ENCODE measurements around the gene RGS16.
A peak's percentile ranks its signal among the peaks of the same experiment; 100 is the strongest.

Gene RGS16

GRCh38 chr1:182602935-182603645 is 1.1 kb downstream of the RGS16 start:
- H3K27ac ChIP-seq, result peak overlapping the region in 1 of 2 donors; percentile 82
- no peak for DNase-seq (ENCODE audit: low spot score)
- no peak for TF ChIP-seq CTCF (IDR thresholded peaks at IDR 0.05)
- H3K4me3 ChIP-seq, result peak overlapping the region; percentile 79

GRCh38 chr1:182601913-182602312 is 2.3 kb downstream of the RGS16 start:
- Histone ChIP-seq H3K27ac (peak overlapping the region in 1 of 2 donors; percentile 6), H3K4me3 (peak overlapping the region; percentile 11)
- DNase-seq (ENCODE audit: low spot score), result no peak

GRCh38 chr1:182601416-182601786 is 2.8 kb downstream of the RGS16 start:
- peak; percentile 60 for TF ChIP-seq CTCF (IDR thresholded peaks at IDR 0.05)

More at GRCh38 chr1:182601913-182602312, 2.3 kb downstream of the RGS16 start:
- TF ChIP-seq CTCF (IDR thresholded peaks at IDR 0.05), result no peak

GRCh38 chr1:182600745-182601415 is 3.3 kb downstream of the RGS16 start:
- DNase-seq (ENCODE audit: low spot score), result peak; percentile 55
- H3K4me3 ChIP-seq, result no peak overlapping the region
- H3K27ac ChIP-seq, result no peak overlapping the region
- TF ChIP-seq CTCF (IDR thresholded peaks at IDR 0.05), result no peak

More at GRCh38 chr1:182601416-182601786, 2.8 kb downstream of the RGS16 start:
- no peak for DNase-seq (ENCODE audit: low spot score)
- H3K27ac ChIP-seq, result peak overlapping the region in 1 of 2 donors; percentile 6
- H3K4me3 ChIP-seq, result peak overlapping the region; percentile 11

GRCh38 chr1:182600036-182600713 is 4.0 kb downstream of the RGS16 start:
- no peak for TF ChIP-seq CTCF (IDR thresholded peaks at IDR 0.05)
- peak; percentile 68 for DNase-seq (ENCODE audit: low spot score)
- H3K27ac ChIP-seq, result no peak overlapping the region
- H3K4me3 ChIP-seq, result no peak overlapping the region

- TF ChIP-seq CTCF (IDR thresholded peaks at IDR 0.05), result no peak
- Histone ChIP-seq H3K4me3 (no peak overlapping the region), H3K27ac (no peak overlapping the region)
- no peak for DNase-seq (ENCODE audit: low spot score)
Observed at GRCh38 chr1:182599339-182599738, 4.8 kb downstream of the RGS16 start.
